ENCODE results near the gene GALNT9. TPM values are rescaled to one million over a fixed set of nuclear protein-coding genes. Genes with fewer than 3 reads are reported as not detected.
A peak's percentile ranks its signal among the peaks of the same experiment; 100 is the strongest.

GALNT9 gene
- total RNA-seq, 1 donor from 2014 or later = not detected

DNA sequence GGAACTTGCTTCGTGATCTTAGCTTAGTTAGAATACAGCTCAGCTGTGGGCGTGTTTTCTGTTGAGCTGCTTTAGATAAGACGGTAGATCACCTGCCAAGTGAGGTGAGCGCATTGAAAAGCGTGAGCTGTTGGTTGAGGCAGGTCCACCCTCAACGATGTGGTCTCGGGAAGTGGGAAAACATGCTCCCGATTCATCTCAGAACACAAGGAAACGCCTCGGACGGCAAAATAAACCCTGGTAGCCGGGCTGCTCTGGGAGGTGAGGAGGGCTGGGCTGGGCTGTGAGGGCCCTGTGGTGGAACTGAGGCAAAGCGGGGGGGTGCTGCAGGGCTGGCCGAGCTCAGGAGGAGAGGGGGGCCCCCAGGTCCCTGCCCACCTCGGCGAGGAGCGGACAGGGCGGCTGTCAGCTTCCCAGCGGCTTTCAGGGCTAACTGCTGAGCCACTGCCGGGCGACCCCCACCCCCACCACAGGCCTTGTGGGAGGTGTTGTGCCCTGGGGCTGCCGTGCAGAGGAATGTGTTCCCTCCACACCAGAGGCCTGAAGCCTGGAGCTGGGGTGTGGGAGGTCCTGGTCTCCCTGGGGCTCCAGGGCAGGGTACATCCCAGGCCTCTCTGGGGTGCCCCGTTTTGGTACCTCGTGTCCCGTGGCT lies 154.4 kb downstream of the GALNT9 start:
- no peak for DNase-seq (ENCODE audit: low spot score)
- ATAC-seq = peak; percentile 20

DNA sequence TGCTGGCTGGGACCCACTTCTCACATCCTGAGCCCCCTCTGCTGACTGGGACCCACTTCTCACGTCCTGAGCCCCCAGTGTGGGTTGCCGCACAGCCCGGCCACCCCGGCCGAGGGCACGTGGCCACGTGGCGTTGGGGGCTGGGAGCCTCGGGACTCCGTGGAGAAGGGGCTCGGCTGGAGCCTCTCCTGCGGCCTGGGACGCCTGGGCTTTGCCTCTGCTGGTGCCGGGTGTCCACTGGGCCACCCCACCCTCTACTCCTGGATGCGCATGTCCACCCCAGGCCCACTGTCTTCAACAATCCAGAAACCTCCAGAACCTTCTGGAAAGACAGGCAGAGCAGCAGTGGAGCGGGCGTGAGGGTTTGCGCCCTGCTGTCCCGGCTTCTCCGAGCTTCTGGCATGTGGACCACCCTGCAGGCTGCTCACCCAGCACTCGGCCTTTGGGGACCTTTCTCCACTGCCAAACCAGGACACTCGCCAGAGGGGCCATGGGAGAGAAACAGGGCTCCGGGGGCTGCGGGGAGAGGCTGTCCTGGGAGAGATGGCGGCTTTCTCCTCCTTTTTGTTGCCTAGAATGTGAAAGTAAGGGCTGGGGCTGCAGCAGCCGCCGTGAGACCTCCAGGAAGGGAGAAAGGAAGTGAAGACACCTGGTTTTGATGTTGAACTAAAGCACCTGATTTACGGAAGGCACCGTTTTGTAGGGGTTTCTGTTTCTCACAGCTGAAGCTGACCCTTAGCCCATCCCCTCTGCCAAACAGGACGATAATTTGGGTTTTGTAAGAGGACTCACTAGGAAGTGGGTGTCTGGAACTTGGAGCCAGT lies 155.2 kb downstream of the GALNT9 start:
- ATAC-seq (no peak), DNase-seq (ENCODE audit: low spot score) (no peak)

DNA sequence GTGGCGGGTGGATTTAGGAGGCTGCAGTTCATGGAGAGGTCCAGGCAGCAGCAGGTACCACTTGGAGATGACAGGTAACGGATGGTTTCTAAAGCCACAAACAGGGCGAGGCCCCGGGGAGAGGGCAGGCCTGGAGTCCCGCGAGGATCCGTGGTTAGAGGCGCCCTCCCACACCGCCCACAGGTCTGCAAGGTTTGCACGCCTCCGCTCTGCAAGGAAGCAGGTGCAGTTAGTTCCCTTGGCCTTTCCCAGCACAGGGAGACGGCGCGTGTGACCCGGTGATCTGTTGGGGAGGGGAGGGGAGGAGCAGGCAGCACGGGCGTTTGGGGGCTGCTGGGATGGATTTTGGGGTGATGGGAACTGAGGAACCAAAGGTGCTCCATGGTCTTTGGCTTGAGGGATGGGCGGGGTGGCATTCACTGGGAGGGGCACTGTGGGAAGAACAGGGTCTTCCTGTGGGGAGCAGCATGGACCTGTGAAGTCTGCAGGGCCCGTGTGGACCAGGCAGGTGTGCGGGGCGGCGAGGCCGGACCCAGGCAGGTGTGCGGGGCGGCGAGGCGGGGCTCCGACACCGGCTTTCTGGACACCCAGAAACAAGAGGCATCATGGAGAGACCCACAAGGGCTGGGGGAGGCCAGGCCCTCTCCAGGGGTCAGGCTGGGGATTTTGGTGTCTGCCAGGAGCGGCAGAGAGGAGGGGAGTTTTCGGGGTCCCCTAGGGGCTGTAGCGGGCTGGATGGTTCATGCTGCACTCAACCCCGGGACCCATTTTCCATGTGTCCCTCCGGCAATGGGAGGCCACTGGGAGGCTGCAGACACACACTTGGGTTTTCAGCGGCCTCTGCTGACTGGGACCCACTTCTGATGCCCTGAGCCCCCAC lies 156.0 kb downstream of the GALNT9 start:
- ATAC-seq (no peak), DNase-seq (ENCODE audit: low spot score) (no peak)

DNA sequence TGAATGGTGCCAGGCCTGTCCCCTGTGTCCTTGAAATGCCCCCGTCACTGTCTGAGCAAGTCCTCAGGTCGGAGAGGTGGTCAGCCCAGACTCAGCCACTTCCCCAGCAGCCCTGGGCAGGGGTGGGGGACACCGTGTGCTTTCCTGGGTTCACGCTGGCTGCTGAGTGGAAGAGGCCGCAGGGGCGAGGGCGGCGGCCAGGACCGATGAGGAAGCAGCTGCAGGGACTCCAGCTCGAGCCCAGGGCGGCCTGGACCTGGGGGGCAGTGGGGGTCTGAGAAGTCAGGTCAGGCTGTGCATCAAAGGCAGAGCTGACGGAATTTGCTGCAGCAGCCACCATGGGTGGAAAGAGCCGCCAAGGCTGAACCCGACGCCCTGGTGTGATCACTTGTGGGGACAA lies 156.8 kb downstream of the GALNT9 start:
- ATAC-seq (no peak), DNase-seq (ENCODE audit: low spot score) (no peak)

DNA sequence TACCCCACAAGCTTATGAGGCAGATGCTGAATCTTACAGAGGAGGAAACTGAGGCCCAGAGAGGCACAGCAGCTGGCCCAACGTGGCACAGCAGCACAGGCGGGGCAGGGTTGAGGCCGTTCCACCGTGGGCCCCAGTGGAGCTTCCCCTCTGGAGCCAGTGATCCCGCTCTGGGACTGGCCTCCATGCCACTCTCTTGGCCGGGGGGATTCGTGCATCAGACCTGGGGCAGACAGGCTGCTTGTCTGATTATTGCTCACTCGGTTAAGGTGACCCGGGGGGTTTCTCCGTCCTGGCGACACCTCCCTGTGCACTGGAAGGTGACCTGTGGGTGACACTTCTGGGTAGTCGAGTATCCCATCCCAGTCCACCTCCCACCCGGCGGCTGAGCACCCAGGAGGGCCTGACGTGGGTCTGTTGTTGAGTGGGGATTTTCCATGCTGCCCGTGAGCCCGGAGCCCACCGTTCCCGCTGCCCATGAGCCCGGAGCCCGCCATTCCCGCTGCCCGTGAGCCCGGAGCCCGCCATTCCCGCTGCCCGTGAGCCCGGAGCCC lies 157.3 kb downstream of the GALNT9 start:
- DNase-seq (ENCODE audit: low spot score) (no peak), ATAC-seq (no peak)

DNA sequence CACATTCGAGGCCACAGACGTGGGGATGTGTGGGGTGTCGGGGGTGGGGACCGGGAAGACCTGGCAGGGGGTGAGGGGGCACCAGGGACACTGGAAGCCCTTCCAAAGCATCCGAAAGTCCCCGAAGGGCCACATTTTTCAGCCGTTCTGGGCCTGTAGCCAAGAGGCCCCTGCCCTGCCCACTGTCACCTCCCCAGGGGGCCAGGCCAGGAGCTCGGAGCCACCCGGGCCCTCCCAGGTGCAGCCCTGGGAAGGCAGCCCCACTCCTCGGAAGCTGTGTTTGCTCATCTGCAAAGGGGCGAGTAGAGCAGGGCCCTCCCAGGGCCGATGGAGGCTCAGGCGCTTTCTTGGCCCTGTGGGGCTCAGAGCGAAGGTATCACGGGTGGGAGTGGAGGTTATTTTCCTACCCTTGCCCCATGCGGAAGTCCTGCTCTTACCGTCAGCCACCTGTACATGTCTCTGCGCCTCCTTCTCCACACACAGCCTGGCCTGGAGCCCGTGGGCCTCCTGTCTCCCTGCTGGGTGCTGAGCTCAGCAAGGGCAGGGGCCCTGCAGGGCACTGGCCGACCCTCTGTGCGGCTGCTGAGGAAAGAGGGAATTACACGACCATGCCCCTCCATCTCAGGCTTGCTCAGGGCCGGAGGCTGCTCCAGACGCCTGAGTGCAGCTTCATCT lies 158.0 kb downstream of the GALNT9 start:
- DNase-seq (ENCODE audit: low spot score) (no peak), ATAC-seq (no peak)

DNA sequence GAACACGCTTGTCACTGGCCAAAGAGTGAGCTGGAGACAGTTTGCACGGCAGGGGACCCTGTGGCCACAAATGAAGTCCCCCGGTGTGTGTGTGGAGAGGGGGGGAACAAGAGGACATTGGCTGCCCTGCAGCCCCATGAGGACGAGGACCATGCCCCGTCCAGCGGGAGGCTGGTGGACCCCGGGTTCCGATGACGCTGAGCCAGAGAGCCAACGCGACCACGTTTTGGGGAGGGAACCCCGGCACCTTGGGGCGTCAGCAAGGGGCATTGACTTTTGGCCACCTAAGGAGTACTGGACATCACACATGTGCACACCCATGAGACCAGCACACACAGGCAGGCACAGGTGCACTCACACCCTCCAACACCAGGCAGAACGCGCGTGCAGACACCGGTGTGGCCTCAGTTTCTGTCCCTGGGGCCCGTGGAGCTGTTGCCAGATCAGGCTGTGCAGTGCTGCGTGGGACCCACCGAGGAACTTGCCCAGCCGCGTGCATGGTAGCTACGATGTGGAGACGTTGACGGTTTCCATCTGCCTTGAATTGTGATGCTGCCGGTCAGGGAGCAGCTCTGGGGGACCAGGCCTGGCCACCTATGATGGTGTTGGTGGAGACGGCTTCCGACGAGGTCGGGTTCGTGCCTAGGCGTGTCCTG lies 158.6 kb downstream of the GALNT9 start:
- ATAC-seq (no peak), DNase-seq (ENCODE audit: low spot score) (no peak)

DNA sequence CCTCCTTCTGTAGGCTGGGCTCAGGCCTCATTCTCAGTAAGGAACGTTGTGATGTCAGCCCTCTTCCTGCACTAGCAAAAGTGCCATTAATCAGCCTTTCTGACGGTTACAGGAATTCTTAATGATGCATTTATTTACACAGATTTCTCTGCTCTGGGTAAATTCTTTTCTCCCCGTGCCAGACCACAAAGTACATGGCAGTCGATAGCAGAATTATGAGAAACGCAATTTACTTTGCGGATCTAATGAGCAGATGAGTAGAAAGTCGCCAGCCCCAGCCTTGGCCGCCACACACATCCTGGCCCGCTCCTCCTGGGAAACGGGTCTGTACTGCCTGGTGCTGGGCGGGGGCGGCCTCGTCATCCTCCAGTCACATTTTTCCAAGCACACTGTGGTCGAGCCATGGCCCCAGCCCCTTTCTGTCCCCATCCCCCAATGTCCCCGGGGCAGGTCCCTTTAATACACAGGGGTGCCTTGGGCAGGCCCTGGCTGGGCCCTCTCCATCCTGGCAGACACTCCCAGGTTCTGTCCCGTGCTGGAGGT lies 159.2 kb downstream of the GALNT9 start:
- ATAC-seq (no peak), DNase-seq (ENCODE audit: low spot score) (no peak)

DNA sequence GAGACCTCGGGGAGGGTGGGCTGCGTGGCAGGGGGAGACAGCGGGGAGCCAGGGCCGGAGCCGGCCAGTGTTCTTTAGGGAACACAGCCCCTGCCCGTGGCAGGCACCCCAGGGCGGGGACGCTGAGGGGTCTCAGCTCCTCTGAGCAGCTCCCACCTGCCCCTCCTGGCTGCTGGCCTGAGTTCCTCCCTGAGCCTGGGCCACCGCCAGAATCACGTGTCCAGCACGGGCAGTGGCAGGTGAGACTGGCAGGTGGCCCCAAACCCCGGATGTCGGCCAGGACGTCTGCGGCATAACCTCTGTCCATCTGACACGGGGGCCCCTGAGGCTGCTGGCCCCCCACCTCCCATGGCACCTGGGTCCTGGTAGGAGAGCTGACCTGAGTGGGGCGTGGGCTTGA lies 160.0 kb downstream of the GALNT9 start:
- no peak for ATAC-seq
- DNase-seq (ENCODE audit: low spot score) = no peak

DNA sequence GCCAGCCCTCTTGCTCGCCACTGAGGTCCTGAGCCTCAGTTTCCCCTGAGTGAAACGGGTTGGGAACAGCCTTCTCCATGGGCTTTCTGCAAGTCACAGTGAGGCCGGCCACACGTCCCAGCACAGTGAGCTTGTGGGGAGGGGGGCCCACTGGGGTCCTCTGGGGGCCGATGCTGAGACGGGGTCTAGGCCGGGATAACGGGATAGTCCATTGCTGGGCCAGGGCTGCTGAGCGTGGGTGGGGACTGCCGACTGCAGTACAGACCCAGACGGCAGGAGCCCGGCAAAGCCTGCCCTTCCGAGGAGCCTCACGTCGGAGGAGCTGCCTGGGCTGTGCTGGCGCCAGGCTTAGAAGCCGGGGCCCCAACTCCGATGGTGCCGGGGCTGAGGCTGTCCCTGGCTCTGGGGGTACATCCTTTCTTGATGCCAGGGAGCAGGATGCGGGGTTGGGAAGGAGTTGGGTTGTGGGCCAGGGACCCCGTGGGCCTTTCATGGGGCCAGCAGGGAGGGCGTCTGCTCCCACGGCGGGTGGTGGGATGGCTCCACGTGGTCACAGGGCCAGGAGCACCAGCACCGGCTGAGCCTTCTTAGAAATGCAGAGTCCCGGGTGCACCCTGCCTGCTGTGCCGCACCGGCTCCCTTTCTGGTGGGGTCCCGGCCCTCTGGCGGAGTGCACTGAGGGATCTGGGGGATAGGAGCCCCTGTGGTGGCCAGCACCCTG lies 160.9 kb downstream of the GALNT9 start:
- ATAC-seq (no peak), DNase-seq (ENCODE audit: low spot score) (no peak)

DNA sequence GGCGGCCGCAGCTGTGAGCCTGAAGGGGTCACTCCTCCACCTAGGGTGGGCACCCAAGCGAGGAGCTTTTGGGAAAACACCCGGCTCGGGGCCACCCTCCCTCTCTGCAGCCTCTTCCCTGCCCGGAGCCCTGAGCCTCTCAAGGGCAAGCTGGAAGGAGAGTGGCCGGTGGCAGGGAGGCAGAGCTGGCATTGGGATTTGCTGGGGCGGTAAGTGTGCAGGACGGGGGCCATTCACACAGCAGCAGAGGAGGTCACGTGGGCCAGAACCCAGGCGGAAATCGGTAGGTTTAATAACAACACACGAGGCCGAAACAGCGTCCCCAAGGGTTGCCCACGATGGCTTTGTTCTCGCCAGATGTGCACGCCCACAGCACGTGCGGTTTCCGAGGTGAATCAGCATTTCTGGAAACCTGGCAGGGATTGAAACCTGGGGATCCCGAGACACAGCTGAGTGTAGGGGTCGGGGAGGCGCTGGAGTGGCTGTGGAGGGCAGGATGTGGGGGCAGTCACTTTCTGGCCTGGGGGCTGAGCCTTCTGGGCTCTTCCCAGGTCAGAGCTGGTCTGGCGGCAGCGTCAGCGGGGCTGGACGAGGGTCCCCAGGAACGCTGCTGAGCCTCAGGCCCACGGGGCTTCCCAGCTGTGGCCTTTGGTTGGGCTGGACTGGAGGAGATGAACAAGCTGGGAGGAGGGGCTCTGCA lies 161.6 kb downstream of the GALNT9 start:
- DNase-seq (ENCODE audit: low spot score) (no peak), ATAC-seq (no peak)

DNA sequence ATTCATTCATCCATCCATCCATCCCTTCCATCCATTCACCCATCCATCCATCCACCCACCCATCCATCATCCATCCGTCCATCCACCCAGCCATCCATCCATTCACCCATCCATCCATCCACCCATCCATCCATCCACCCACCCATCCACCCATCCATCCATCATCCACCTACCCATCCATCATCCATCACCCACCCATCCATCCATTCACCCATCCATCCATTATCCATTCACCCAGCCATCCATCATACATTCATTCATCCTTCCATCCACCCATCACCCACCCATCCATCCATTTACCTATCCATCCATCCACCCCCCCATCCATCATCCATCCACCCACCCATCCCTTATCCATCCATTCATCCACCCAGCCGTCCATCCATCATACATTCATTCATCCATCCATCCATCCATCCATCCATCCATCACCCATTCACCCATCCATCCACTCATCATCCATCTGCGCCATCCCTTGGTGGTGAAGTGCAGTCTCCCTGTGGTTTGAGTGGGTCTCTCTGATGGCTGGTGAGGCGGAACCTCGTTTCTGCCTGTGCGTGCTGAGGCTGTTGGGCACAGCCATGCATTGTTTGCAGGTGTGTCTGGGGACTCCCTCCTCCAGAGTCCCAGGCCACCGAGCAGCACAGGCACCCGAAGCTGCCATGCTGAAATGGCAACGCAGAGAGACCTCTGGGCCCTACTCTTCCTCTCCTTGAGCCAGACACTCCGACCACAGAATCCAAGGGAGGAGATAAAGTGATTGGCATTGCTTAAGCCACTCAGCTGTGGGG lies 162.4 kb downstream of the GALNT9 start:
- ATAC-seq = no peak
- DNase-seq (ENCODE audit: low spot score) = no peak

DNA sequence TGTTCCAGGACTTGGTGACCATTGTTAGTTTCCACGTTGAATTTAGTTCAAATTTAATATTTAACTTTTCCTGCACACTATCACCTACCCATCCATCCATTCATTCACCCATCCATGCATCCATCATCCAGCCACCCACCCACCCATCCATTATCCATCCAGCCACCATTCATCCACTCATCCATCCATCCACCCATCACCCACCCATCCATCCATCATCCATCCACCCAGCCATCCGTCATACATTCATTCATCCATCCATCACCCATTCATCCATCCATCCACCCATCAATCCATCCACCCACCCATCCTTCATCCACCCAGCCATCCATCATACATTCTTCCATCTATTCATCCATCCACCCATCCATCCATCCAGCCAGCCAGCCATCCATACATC lies 163.3 kb downstream of the GALNT9 start:
- no peak for DNase-seq (ENCODE audit: low spot score)
- ATAC-seq = no peak

DNA sequence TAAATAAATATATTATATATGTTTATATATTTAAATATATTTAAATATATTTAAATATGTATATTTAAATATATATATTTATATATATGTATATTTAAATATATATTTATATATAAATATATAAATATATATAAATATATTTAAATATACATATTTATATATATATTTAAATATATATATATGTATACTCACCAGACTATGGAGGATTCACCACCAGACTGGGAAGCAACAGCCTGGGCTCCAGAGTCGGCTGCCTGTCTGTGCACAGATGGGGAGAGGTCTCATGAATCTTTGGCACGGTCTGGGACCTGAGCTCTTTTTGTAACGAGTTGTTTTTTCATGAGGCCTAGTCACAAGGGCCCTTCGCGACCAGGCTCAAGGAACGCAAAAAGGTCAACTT lies 163.8 kb downstream of the GALNT9 start:
- DNase-seq (ENCODE audit: low spot score) (no peak), ATAC-seq (no peak)

DNA sequence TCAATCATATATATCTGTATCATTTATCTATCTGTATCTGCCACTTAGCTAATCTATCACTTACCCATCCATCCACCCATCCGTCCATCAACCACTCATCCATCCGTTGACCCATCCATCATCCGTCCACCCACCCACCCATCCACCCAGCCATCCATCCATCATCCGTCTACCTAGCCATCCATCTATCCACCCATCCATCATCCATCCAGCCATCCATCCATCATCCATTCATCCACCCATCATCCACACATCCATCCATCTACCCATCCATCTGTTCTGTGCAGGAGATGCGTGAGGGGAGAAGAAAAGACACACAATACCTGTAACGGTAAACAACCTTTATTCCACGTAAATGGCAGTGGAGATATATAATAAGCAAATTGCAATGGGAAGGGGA lies 165.0 kb downstream of the GALNT9 start:
- DNase-seq (ENCODE audit: low spot score) (no peak), ATAC-seq (no peak)

DNA sequence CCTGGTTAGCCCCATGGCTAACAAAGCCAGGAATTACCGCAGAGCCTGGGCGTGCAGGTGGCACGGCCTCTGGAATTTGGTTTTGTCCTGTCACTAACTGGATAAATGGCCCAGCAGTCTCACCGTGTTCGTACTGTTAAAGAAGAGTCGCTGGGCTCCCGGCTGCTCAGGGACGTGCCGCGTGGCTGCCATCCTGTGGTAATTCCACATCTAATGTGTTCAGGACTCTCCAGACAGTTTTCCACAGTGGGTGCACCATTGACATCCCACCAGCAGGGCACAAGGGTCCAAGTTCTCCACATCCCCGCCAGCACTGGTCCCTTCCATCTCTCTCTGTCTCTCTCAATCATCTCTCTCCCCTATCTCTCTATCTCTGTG lies 165.5 kb downstream of the GALNT9 start:
- DNase-seq (ENCODE audit: low spot score) (no peak), ATAC-seq (no peak)

DNA sequence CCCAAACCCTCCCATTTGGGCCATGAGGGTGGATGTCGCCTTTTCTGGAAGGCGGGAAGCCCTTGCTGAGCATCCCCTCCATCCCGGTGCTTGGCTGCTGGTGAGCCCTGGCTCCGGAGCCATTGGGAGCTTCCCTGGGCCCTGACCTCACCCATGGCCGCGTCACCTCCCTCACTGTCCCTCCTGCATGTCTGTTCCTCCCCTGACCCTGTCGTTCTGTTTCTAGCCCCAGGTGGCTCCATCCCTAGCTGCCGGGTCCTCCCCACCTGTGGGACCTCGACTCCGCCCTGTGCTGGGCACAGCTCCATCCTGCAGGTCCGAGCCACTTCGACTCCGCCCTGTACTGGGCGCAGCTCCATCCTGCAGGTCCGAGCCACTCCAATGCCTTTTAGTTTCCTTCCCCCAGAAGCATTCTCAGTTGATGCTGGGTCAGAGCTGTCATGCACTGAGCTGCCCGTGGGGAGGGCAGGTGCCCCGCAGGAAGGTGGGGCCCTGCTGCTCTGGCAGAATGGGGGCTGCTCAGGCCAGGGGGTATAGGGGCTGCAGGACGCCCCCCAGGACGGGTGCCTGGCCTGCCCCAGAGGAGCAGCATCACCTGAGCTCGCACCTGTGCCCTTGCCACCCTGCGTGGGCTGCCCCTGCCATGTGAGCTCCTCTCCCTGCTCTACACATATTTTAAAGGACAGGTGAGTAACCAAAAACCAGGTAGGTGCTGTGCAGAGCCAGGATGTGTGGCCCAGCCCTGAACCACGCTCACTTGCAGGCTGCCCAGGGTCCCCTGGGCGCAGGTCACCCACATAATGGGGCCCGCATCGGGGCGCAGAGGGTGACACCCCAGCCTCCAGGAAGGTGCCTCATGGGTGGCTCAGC lies 166.1 kb downstream of the GALNT9 start:
- peak; percentile 28 for ATAC-seq
- no peak for DNase-seq (ENCODE audit: low spot score)

Measured in left lobe of liver (tissue), 2 donors.